ENCODE measurements around the gene RAPGEF5.

RAPGEF5 gene

DNA sequence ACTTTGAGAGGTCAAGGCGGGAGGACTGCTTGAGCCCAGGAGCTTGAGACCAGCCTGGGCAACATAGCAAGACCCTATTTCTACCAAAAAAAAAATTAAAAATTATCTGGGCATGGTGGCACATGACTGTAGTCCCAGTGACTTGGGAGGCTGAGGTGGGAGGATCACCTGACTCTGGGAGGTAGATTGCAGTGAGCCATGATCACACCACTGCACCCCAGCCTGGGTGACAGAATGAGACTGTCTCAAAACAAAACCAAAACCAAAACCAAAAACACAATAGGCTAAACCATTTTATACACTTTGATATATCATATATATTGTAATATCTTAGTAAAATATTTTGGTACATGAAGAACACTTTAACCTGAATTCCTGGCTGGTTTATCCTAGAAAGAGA, 101.6 kb downstream of the RAPGEF5 start:
- no peak for DNase-seq

DNA sequence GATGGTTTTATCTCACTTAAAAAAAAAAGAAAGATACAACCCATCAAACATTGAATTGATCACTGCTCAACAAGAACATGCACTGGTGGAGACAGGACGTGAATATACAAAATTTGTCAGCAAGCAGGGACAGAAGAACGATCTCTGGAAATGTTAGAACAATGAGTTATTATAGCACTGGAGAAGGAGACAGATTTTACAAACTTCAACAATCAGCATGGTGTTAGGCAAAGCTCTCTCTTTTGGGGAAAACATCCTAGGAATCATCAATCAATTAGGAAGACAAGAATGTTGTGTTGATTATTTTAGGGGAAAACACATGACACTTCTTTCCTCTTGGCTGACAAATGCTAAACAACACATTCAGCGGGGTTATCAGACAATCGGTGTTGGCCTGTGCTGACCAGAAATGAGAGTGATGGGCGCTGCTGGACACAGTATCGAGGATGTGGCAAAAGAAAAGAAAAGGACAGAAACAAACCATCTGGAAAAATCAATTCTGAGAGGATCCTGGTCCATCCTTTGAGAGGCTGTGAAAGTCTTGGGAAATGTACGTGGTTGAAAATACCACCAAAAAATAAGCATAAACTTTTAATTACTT, 103.9 kb downstream of the RAPGEF5 start:
- DNase-seq, result no peak

DNA sequence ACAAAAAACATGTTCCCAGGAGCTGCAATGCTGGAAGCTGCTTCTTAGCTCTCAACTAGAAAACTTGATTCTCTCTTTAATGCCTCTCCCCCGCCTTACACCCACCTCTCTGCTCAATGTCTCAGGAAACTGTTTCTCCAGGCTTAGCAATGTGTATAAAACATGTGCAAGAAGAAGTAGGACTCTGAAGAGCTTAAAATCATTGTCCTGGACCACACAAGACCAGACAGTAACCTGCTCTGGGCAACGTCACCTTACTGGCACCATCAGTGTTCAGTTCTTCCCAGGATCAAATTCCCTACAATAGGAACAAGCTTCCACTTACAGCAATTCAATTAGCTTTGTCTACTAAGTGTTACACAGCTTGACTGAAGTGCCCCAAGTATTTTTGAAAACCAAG, 104.9 kb downstream of the RAPGEF5 start:
- no peak for DNase-seq

DNA sequence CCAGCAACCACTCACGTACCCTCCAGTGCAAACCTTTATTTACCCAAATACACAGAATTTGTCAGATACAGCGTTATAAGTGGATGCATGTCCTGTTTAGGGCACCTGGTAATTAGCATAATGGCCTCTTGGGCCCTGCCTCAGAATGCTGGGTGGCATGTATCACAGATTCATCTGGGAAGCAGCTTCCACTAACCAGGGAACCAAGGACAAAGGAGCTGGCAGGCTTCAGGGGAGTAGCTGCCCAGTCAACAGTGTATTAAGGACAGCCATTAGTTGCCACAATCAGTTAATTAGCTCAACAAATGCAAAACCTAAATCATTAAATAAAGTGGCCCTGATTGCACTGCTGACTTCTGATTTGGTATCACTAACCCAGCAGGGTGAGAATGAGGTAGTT, 105.7 kb downstream of the RAPGEF5 start:
- no peak for DNase-seq

DNA sequence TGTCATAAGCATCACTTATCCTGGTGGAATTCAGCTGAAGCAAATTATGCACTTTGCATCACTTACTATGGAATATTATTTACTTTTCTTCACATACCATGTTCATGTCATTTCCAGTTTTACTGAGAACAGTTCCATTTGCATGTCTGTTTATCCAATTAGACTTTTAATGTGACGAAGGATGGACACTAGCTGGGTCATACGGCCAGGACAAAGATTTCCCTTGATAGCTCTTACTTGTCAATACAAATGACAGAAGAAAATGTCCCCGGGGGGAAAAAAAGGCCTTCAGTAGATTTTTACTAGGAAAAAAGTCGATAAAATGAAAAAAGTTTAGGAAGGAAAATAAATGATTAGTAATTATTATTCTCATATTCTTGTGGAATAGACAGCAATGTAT, 106.6 kb downstream of the RAPGEF5 start:
- DNase-seq, result no peak

DNA sequence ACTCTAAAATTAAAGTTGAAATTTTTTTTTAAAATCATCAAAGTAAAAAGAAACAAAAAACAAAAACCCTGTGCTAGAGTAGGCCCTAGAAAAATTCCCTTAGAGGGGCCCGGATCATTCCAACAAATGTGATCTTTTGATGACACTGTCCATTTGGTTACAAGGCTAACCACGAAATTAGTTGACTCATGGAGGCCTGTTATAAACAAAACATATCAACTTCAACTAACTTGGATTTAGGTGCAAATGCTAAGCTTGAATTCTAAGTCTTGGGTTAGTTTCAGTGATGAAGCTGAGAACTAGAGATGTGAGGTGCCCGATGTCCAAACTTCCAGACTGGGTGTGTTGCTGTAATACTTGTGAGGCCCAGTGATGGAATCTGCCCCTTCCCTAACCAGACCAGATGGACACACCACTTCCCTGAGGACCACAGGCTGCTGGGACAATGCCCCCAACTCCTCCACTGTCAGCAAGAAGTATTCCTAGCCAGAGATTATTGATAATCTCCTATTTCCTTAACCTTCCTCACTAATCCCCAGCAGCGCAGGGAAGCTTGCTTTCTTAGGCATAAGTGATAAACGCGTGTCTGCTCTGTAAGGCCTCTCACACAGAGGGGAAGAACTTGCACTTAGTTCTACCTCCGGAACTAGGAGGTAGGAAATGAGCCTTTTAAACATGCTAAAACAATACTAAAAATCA, 108.7 kb downstream of the RAPGEF5 start:
- DNase-seq, result no peak

DNA sequence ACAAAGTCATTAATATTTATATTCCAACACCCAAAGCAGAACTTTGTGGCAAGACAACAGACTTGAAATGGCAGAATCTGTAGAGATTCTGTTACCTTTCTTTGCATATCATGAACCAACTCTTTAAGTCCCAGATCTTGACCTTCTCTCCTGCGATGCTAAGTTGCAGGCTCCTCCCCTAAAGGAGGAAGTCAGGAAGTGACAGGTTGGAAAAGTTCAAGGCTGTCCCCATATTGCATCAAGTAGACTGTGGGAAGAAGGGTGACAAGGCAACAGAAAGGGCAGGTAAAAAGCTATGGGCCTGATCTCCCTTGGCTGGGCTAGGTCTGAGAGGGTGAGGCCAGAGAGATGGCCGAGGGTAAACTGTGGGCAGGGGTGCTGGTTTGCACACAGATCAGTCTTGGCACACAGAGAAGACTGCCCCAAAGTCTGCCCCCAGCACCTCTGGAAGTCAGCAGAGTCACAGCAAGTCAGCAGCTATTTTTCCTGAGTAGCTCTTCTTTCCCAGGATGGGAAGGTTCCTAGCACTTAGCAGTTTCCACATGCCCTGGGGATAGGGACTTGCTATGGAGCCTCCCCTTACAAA, 115.1 kb downstream of the RAPGEF5 start:
- no peak for DNase-seq

DNA sequence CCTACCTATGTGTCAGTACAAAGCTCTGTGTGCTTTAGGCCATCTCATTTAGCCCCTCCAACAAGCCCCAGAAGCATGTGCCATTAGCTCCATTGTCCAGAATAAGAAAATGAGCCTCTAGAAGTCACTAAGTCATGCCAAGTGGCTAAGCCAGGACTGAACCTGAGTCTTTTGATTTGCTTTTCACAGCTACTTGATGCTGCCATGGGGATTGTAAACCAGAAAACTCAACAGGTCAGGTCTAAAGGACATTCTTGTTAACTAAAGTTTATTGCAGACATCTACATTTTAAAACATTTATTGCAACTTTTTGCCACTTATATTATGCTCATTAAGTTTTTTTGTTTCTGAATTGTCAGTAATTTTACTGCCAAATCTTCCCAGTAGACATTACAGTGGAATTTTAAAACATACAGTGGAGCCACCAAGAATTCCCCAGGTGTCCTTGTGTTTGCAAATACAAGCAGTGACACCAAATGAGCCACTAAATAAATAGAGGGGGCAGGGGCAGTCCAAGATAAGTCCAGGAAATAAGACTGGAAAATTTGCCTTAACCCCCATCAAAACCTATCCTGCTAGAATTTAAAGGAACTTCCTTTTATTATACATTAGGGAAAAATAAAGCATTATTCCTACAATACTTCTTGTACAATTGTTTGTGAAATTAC, 115.9 kb downstream of the RAPGEF5 start:
- no peak for DNase-seq

DNA sequence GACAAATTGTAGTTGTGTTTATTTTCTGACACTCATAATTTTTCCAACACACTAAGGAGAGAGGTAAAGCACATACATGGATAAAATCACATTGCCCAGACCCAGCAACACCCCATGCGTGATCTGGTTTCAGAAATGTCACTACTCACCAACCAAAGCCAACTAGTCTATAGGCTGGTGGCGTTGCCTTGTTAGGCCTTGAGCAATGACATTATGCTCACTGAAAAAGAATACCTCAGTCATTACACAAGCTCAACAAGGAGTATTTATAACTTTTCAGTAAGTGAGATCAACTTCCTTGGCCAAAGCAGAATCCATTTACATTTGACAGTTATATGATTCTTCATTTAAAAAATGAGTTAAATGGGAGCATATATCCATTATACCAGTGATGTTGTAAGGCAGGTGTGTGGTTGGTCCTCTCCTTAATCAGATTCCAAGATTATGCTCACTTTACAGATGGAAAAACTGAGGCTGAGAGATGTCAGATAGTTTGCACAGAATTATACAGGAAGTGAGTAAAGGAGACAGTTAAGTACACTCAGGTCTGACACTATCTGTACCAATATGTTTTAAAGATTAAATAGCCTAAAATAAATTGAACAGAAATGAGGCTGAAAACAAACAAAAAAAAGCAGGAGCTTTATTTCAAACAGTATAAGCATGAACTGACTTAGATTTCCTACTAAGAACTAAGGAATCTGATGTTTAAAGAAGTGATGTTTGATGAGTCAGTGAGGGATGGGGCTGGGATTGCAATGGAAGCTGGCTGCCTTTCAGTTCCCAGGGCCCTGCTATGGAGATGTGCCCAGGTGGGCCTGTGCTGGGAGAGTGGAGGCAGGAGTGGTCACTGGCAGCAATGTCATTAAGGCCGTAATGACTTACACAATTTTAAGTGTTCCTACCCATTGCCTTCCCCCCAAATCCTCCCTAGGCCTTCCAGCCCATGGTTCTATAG, 118.3 kb downstream of the RAPGEF5 start:
- no peak for DNase-seq

DNA sequence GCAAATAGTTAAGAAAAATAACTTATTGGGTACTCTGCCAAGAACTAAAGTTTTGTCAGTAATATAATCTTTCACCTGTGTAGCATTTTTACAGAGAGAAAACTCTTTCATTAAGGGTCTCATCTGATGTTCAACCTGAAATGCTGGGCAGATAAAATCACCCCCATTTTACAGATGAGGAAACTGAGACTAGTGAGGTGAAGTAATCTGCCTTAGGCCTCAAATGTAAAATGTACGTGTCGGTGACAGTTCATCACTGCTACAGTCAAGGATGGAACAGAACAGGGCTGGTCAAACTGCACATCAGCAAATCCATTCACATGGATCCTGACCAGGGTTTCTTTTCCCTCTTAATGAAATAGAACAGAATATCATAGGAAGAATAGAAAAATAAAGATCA, 121.8 kb downstream of the RAPGEF5 start:
- DNase-seq, result no peak

DNA sequence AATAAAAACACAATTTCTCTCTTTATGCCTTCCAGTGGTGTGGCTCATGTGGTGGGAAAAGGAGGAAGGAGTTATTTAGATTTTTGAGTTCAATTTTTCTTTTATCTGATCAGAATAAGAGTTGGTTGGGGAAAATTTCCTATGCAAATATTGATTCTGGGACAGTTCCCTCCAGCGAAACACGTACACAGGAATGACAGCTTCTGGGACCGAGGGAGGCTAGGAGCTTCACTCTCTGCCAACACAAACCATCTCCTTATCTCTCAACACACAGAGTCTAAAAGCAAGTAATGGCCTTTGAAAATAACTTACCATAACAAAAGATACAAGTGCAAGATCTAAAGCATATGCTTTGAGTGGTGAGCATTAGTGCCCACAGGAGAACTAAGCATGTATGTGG, 122.7 kb downstream of the RAPGEF5 start:
- no peak for DNase-seq

DNA sequence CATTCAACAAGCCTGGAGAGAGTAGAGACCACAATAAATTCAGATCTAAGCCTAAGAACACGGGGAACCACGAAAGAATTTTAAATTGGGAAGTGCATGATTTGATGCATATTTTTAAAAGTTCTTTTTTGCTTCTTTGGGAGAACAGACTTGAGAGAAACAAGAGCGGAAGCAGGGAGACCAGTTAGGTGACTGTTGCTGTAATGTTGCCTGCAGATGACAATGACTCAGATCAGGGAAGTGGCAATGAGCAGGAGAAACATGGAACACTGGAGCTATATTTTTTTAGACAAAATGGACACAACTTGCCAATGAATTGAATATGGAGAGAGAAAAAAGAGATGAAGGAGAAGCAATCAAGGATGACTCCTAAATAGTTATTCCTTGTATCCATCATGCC, 125.1 kb downstream of the RAPGEF5 start:
- no peak for DNase-seq

DNA sequence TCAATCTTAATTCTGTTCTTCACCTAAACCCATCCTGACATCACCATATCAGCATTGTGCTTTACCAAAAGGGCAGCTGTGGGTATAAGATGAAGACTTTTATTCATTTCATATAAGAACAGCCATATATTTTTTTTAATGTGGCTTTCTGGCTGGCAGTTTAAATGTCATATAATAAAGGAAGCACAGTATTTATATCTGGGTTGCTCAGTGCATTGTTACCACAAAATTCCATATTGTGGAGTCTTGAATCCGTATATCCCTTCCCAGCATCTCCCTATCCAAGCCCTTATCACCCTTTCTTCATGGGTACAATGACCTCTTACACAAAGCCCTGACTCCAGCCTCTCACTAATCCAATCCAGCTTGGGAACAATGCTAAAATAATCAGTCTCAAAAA, 125.8 kb downstream of the RAPGEF5 start:
- DNase-seq, result no peak

DNA sequence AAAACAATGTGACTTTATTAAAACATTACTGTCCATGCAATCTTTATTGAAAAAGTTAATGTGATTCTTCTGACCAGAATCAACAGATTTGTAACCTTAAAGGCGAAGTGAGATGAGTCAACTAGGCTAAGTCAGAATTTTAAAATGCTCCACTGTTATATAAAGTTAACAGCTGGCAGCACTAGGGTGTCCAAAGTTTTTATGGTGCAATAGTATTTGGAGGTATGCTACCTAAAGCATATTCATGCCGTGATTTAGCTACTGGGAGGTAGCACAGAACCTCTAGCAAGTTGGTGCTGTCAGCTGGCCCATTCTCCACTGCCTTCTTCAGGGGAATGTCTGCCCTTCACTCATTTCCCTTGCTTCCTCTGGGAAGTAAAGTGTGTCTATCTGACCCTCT, 126.7 kb downstream of the RAPGEF5 start:
- no peak for DNase-seq

DNA sequence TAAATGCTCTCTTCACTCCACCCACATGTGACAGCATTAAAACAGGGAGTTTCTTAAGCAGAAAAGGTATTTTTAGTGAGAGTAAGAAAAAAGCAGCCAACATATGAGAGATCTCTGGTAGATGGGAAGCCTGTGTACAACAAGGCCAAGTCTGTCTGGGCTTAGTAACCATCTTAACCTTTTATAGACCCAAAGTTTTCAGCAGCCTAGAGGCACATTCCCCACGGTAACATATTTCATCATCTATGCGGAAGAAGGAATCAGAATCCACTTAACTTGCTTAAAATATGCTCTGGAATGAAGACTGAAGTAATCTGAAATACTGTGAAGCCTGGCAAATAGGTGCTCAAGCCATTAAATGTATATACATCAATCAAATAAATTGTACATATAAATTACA, 127.8 kb downstream of the RAPGEF5 start:
- DNase-seq, result no peak

DNA sequence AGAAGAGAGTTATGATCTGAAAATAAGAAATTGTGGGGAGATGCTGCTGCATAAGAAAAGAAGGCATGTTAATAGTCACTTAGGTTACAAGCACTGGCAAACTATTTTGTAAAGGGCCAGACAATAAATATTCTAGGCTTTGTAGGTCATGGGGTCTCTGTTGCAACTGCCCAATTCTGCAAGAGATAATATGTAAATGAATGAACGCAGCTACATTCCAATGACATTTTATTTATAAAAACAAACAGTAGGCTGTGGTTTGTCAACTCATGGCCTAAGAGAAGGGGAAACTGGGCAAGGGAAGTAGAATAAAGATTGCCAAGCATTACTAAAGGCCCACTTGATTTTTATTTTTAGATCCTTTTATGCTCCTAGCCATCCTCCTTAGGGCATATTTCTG, 133.1 kb downstream of the RAPGEF5 start:
- DNase-seq, result no peak

DNA sequence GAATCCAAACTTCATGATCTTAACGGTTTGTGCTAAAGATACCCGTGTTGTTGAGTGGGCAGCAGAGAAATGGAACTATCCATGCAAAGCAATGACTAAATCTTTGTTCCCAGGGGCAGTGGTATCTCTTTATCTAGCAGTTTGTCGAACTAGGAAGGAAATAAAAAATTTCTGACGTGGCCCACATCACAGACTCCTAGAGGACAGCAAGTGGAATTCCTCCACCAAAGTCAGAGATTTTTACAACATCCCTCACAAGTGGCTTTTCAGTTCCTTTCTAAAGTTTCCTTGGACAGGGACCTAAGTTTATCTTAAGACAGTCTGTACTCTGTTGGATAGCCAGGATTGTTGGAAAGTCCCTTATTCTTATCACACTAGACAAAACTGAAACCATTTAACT, 136.0 kb downstream of the RAPGEF5 start:
- no peak for DNase-seq

DNA sequence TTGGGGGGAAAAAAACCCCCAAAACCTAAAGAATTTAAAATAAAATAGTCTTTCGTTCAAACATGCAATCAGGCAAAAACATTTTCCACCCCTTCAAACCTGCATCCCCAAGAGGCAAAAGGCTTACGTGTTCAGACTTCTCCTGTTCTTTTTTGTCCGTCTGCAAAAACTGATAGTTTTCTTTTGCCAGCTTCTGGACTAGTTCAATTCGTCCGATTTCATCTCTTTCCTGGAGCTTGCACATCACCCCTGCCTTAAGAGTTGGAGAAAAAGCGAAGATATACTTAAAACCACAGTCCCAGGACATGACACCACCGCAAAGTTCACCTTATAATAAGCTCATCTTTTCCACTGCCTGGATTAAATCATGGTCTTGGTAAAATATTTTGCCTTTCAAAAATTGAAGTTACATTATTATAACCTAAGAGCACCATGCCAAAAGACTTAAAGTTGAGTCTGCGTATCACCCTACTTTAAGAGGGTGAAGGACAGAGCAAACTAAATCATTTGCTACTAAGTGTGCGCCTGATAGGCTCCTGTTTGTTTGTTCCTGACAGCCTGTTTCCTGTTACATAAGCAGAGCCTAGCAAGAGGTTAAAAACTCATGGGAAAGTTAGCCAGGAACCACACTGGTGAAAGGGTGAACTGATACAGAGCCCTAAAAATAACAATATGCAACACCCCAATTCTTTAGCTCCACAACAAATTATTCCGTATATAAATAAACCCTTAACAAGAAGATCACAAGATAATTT, 137.0 kb downstream of the RAPGEF5 start:
- DNase-seq, result no peak

DNA sequence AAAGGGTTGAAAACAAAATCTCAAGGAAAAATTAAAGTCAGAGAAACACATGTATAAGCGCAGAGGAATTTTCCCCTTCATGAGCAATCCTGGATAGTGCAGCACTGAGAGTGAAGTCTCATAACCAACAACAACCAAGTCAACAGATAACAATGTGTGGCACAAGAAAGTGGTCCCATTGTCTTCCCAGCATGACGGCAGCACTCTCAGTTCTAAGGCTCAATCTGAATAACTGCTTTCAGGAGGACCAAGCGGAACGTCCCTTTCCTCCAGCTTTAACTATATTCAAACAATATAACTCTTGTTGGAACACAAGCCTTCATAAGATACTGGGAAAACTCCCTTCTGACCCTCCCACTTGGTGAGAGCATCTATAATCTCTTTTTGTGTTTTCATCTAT, 137.9 kb downstream of the RAPGEF5 start:
- no peak for DNase-seq

DNA sequence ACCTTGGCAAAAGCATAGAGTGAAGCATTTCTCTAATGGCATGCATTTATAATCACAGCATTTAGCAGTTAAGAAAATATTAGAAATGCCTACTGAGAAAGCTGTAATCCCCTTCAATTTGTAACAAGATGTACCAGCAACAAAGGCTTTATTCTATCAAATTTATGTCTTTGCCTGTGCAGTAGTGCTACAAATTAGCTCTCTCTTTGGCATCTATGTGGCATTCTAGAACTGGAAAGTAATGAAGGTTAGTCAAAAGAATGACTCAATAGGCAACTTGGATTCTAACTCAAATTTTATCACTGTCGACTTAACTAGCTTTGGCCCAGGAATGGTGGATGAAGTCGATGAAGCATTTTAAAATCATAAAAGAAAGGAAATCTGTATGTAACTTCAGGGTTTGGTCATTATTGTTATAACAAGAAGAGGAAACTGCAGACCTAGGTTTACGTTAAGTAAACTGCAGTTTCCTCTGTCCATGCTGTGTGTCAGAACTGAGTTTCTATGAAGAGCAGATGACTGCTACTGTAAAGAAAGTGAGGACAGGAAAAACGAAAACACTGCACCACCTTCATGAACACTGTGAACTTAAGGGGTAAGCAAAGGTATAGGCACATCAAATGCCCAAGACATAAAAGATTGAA, 140.0 kb downstream of the RAPGEF5 start:
- no peak for DNase-seq

DNA sequence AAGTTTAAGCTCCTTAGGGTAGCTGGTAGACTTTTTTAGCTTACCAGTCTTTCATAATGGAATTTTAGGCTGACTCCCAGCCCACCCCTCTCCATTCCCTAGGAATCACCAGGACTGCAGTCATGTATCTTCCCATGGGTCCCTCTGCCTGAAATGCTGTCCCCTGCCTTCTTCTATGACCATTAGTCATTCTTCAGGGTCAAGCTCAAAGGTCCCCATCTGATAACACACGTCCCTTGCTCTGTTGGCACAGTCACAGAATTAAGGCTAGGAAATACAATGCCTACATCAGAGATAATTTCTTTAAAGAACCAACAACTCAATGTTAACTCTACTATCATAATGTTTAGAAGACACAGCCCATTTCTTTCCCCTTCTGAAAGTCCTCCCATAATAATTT, 140.6 kb downstream of the RAPGEF5 start:
- DNase-seq, result no peak

DNA sequence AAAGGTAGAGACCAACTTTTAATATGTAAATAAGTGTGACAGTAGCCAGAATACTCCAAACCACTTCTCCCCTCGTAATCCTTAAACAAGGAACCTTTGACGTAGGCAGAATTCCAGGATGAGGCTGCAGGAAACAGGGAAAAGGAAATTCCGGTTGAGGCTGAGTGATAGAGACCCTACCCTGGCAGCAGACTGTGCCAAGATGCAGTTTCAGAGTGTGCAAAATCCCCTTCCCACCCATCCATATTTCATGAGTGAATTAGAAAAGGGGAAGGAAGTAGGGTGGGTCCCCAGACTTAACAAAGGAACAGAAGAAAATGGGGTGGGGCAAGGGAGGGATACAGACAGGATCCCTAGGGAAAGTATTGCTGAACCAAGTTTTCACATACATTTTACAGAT, 143.0 kb downstream of the RAPGEF5 start:
- no peak for DNase-seq
